Fibroblast of the conjunctiva (primary cell): ENCODE results near the gene DOCK3.
"Not testable (repeated sequence)": the region's sequence is repeated elsewhere in the genome, so short reads cannot be mapped to it uniquely, and the experiment has no call there.

ENCODE experiments used
- DNase-seq: peaks from one replicate; pipeline ENCODE4 v3.0.0-alpha.2; 2010; ENCODE audit warnings: low read depth

The DOCK3 gene

GRCh38 chr3:50804376-50804775, 129.6 kb downstream of the DOCK3 start:
- DNase-seq, result not testable (repeated sequence)

GRCh38 chr3:50805321-50805720, 130.6 kb downstream of the DOCK3 start:
- DNase-seq, result no peak

GRCh38 chr3:50806031-50806430, 131.3 kb downstream of the DOCK3 start:
- DNase-seq, result no peak

GRCh38 chr3:50806806-50807205, 132.1 kb downstream of the DOCK3 start:
- DNase-seq, result no peak

GRCh38 chr3:50807266-50807665, 132.5 kb downstream of the DOCK3 start:
- DNase-seq, result no peak

GRCh38 chr3:50811893-50812292, 137.2 kb downstream of the DOCK3 start:
- DNase-seq, result no peak

- DNase-seq, result no peak
These were observed 141.1 kb downstream of the DOCK3 start for GRCh38 chr3:50815844-50816243.

- no peak for DNase-seq
These were observed 142.2 kb downstream of the DOCK3 start for GRCh38 chr3:50816894-50817293.

- no peak for DNase-seq
These were observed 143.2 kb downstream of the DOCK3 start for GRCh38 chr3:50817756-50818529.

GRCh38 chr3:50819882-50820281, 145.2 kb downstream of the DOCK3 start:
- no peak for DNase-seq

GRCh38 chr3:50825841-50826240, 151.1 kb downstream of the DOCK3 start:
- no peak for DNase-seq

- no peak for DNase-seq
These were observed 155.7 kb downstream of the DOCK3 start for GRCh38 chr3:50830451-50830850.

GRCh38 chr3:50831009-50831408, 156.3 kb downstream of the DOCK3 start:
- DNase-seq, result not testable (repeated sequence)

- no peak for DNase-seq
These were observed 166.3 kb downstream of the DOCK3 start for GRCh38 chr3:50840983-50841489.

GRCh38 chr3:50848308-50848707, 173.6 kb downstream of the DOCK3 start:
- no peak for DNase-seq

GRCh38 chr3:50850639-50851511, 176.1 kb downstream of the DOCK3 start:
- DNase-seq, result no peak

GRCh38 chr3:50853936-50854335, 179.2 kb downstream of the DOCK3 start:
- DNase-seq, result no peak

- no peak for DNase-seq
These were observed 187.5 kb downstream of the DOCK3 start for GRCh38 chr3:50862221-50862620.

GRCh38 chr3:50873376-50874157, 198.8 kb downstream of the DOCK3 start:
- DNase-seq, result no peak

- not testable (repeated sequence) for DNase-seq
These were observed 200.1 kb downstream of the DOCK3 start for GRCh38 chr3:50874876-50875275.

GRCh38 chr3:50876947-50877346, 202.2 kb downstream of the DOCK3 start:
- no peak for DNase-seq

- DNase-seq, result not testable (repeated sequence)
These were observed 208.0 kb downstream of the DOCK3 start for GRCh38 chr3:50882733-50883132.
